Cardiac muscle cell (in vitro differentiated cells and primary cell): ENCODE measurements around the gene LRRC9. TPM values are rescaled to one million over a fixed set of nuclear protein-coding genes. Genes with fewer than 3 reads are reported as not detected.
"Not testable (repeated sequence)": the region's sequence is repeated elsewhere in the genome, so short reads cannot be mapped to it uniquely, and the experiment has no call there.

Experiments
- DNase-seq, 2 donors: peaks; one replicate each; pipeline versions ENCODE4 v3.0.0 to v3.0.0-alpha.2; 2010 to 2017; ENCODE audit warnings: low read depth in 1 of 2, low spot score in 1 of 2
- H3K27ac ChIP-seq: fragments of 200-600 bp; sonication (generic); 2 replicates; pipeline ENCODE4 v1.5.1; 2016
- H3K27me3 ChIP-seq: fragments of 200-600 bp; sonication (generic); 2 replicates; pipeline ENCODE4 v1.6.0; 2016; ENCODE audit warnings: control low read depth
- H3K36me3 ChIP-seq: fragments of 200-600 bp; sonication (generic); 2 replicates; pipeline ENCODE4 v1.5.1; 2016; ENCODE audit warnings: control low read depth
- H3K4me1 ChIP-seq: fragments of 200-600 bp; sonication (generic); 2 replicates; pipeline ENCODE4 v1.8.1; 2017; ENCODE audit warnings: low read depth, mild to moderate bottlenecking, mixed run types
- H3K4me3 ChIP-seq: fragments of 200-600 bp; sonication (generic); 2 replicates; pipeline ENCODE4 v1.5.1; 2016; ENCODE audit warnings: mild to moderate bottlenecking
- H3K9me3 ChIP-seq: fragments of 200-600 bp; sonication (generic); 2 replicates; pipeline ENCODE4 v1.5.1; 2017; ENCODE audit warnings: low read depth, mild to moderate bottlenecking, control low read depth
- CTCF ChIP-seq: IDR thresholded peaks from 2 replicates; pipeline ENCODE4 v1.5.1; 2012; ENCODE audit warnings: low read depth, mild to moderate bottlenecking, low read length
- polyA plus RNA-seq: library from polyadenylated mRNA; unstranded; fragments of >200 nt; fragmentation: Nextera tagmentation; extraction: Ambion mirVana; gene quantifications from 2 replicates; pipeline ENCODE4 v1.2.1, GENCODE V29; 2016
- total RNA-seq: library from RNA; depleted of rRNA; stranded (reverse); fragments of >200 nt; gene quantifications from 2 replicates; pipeline ENCODE4 v1.2.3, GENCODE V29; 2016

The LRRC9 gene
- total and polyA plus RNA-seq, 2 experiments from 2014 or later: 0.24 to 1.2 TPM

DNA sequence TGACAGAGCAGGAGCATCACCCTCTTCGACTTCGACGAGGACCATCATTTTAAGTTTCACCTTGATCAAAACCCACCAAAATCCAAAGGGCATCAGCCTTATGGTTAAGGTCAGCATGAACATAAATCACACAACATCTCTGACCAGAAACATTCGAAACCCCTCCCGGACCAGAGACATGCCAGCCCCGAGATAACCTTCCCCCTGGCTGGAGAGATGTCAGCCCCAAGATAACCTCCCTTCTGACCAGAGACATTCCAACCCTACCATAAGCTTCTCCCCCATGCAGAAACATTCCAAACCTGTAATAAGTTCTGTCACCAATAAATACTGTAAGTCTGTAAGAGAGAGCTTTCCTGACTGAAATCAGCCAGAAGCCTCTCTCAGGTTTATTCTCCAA is 178.0 kb downstream of the LRRC9 start:
- Histone ChIP-seq H3K9me3 (no peaks in the 10 kb centered on the region), H3K36me3 (no peaks in the 10 kb centered on the region), H3K27me3 (no peaks in the 10 kb centered on the region), H3K4me3 (no peak overlapping the region), H3K27ac (peak overlapping the region; percentile 16), H3K4me1 (peaks cover 18% of the 10 kb centered on the region)
- no peak for DNase-seq
- TF ChIP-seq CTCF: no peak

- DNase-seq, H3K4me1 ChIP-seq, H3K9me3 ChIP-seq, H3K27me3 ChIP-seq, H3K4me3 ChIP-seq, H3K36me3 ChIP-seq, H3K27ac ChIP-seq: not testable (repeated sequence)
Observed at GRCh38 chr14:60099855-60100254, 179.9 kb downstream of the LRRC9 start.

DNA sequence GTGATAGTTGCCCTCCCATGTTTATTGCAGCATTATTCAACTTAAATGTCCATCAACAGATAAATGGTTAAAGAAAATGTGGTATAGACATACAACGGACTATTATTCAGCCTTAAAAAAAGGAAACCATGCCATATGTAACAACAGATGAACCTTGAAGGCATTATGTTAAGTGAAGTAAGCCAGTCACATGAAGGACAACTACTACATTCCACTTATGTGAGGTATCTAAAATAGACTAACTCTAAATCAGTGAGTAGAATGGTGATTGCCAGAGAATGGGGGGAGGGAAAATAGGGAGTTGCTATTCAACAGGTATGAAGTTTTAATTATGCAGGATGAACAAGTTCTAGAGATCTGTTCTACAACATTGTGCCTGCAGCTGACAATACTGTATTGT is 181.8 kb downstream of the LRRC9 start:
- Histone ChIP-seq H3K4me3 (no peak overlapping the region), H3K9me3 (no peaks in the 10 kb centered on the region), H3K36me3 (no peaks in the 10 kb centered on the region), H3K27ac (no peak overlapping the region), H3K4me1 (no peaks in the 10 kb centered on the region), H3K27me3 (no peaks in the 10 kb centered on the region)
- no peak for TF ChIP-seq CTCF
- no peak for DNase-seq

- Histone ChIP-seq H3K9me3 (no peaks in the 10 kb centered on the region), H3K27ac (no peak overlapping the region), H3K4me3 (no peak overlapping the region), H3K4me1 (no peaks in the 10 kb centered on the region), H3K27me3 (no peaks in the 10 kb centered on the region), H3K36me3 (no peaks in the 10 kb centered on the region)
- peak in 1 of 2 donors; percentile 89 for DNase-seq
- no peak for TF ChIP-seq CTCF
Observed at GRCh38 chr14:60102389-60102788, 182.4 kb downstream of the LRRC9 start.

DNA sequence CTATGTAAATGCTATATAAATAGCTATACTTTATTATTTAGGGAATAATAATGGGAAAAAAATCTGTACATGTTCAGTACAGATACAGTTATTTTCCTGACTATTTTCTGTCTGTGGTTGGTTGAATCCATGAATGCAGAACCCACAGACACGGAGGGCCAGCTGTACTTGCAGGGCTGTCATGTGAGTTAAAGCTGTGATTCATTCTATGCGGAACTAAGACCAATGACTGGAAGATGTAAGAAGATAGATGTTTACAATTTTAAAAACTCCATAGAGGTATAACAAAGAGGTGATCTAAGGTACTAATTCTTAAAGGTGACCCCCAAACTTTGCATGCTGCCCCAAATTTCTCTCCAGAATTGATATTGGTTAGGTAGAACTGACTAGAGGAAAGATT is 186.4 kb downstream of the LRRC9 start:
- Histone ChIP-seq H3K4me3 (no peak overlapping the region), H3K27ac (no peak overlapping the region), H3K27me3 (no peaks in the 10 kb centered on the region), H3K9me3 (no peaks in the 10 kb centered on the region), H3K36me3 (peaks cover 12% of the 10 kb centered on the region), H3K4me1 (no peaks in the 10 kb centered on the region)
- TF ChIP-seq CTCF: no peak
- DNase-seq: peak in 1 of 2 donors; percentile 57

GRCh38 chr14:60107477-60107876 is 187.5 kb downstream of the LRRC9 start:
- no peaks in the 10 kb centered on the region for H3K4me1 ChIP-seq
- no peak overlapping the region for H3K27ac ChIP-seq
- peaks cover 16% of the 10 kb centered on the region for H3K36me3 ChIP-seq
- no peak overlapping the region for H3K4me3 ChIP-seq
- no peak for DNase-seq
- H3K9me3 ChIP-seq: no peaks in the 10 kb centered on the region
- TF ChIP-seq CTCF: no peak
- no peaks in the 10 kb centered on the region for H3K27me3 ChIP-seq
